NB4 (cell line): Measurements from ENCODE around the gene ANKRD34B.
"Not testable (repeated sequence)": the region's sequence is repeated elsewhere in the genome, so short reads cannot be mapped to it uniquely, and the experiment has no call there.

Experiments
- DNase-seq: peaks from one replicate; pipeline ENCODE4 v3.0.0; 2010; ENCODE audit warnings: low read depth
- H3K4me3 ChIP-seq: one replicate; pipeline ENCODE4 v1.5.1; 2011; ENCODE audit warnings: mild to moderate bottlenecking, low read depth, low read length, moderate library complexity
- MYC ChIP-seq: IDR thresholded peaks from 2 replicates; pipeline ENCODE4 v1.6.1; 2011; ENCODE audit warnings: low read depth, low read length
- POLR2A ChIP-seq: IDR thresholded peaks from 2 replicates; pipeline ENCODE4 v1.6.1; 2011; ENCODE audit warnings: mild to moderate bottlenecking; ENCODE audit not compliant: insufficient read length; ENCODE audit errors: extremely low read depth
- TF ChIP-seq, protein P1 (sequence below): IDR thresholded peaks from 2 replicates; pipeline ENCODE4 v1.6.1; 2011; ENCODE audit warnings: low read depth, low read length
- TF ChIP-seq, protein P2 (sequence below): IDR thresholded peaks from one replicate; pipeline ENCODE4 v1.5.1; 2012; ENCODE audit warnings: low read depth, low read length

ANKRD34B gene

GRCh38 chr5:80592105-80592504 lies 22.0 kb upstream of the ANKRD34B start:
- DNase-seq, result no peak
- H3K4me3 ChIP-seq, result no peak overlapping the region
- TF ChIP-seq MYC (no peak), POLR2A (no peak)
- TF ChIP-seq, protein P1, sequence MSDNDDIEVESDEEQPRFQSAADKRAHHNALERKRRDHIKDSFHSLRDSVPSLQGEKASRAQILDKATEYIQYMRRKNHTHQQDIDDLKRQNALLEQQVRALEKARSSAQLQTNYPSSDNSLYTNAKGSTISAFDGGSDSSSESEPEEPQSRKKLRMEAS, result no peak
- TF ChIP-seq, protein P2, sequence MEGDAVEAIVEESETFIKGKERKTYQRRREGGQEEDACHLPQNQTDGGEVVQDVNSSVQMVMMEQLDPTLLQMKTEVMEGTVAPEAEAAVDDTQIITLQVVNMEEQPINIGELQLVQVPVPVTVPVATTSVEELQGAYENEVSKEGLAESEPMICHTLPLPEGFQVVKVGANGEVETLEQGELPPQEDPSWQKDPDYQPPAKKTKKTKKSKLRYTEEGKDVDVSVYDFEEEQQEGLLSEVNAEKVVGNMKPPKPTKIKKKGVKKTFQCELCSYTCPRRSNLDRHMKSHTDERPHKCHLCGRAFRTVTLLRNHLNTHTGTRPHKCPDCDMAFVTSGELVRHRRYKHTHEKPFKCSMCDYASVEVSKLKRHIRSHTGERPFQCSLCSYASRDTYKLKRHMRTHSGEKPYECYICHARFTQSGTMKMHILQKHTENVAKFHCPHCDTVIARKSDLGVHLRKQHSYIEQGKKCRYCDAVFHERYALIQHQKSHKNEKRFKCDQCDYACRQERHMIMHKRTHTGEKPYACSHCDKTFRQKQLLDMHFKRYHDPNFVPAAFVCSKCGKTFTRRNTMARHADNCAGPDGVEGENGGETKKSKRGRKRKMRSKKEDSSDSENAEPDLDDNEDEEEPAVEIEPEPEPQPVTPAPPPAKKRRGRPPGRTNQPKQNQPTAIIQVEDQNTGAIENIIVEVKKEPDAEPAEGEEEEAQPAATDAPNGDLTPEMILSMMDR, result no peak

- DNase-seq, result no peak
- no peak overlapping the region for H3K4me3 ChIP-seq
- no peak for TF ChIP-seq MYC
- no peak for TF ChIP-seq POLR2A
- TF ChIP-seq, protein P2, result no peak
- TF ChIP-seq, protein P1, result no peak
Measured at GRCh38 chr5:80591352-80591751, 21.3 kb upstream of the ANKRD34B start.

DNA sequence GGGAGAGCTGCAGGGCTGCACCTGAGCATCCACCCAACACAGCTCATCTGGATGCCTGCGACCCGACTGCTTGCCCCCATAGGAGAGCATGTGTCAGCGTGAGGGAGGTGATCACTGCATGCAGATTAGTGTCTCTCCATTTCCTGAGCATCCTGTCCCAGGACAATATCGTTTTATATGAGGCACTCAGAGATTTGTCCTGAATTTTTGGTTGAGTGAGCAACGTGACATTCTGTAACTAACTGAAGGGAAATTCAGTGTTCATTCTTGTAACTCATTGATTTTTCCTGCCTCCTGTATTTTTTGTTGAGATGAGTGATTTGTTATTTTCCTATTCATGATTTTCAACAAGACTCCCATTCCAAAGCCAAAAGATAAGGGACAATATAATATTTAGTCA lies 20.7 kb upstream of the ANKRD34B start:
- no peak overlapping the region for H3K4me3 ChIP-seq
- TF ChIP-seq, protein P2, result no peak
- TF ChIP-seq, protein P1, result no peak
- no peak for TF ChIP-seq POLR2A
- TF ChIP-seq MYC, result no peak
- DNase-seq, result no peak

GRCh38 chr5:80588858-80589540 lies 18.9 kb upstream of the ANKRD34B start:
- no peak overlapping the region for H3K4me3 ChIP-seq
- TF ChIP-seq POLR2A (no peak), MYC (no peak)
- TF ChIP-seq, protein P1, result no peak
- TF ChIP-seq, protein P2, result no peak
- no peak for DNase-seq

- no peak for DNase-seq
- TF ChIP-seq, protein P1, result no peak
- TF ChIP-seq, protein P2, result no peak
- no peak for TF ChIP-seq MYC
- H3K4me3 ChIP-seq, result no peak overlapping the region
Measured at GRCh38 chr5:80584770-80585169, 14.7 kb upstream of the ANKRD34B start.

- H3K4me3 ChIP-seq, DNase-seq: not testable (repeated sequence)
Measured at GRCh38 chr5:80580291-80580690, 10.2 kb upstream of the ANKRD34B start.
